NCI-H1092 (cell line): ENCODE results near the gene PTAFR.
A peak's percentile ranks its signal among the peaks of the same experiment; 100 is the strongest.

Source experiments
- DNase-seq: peaks from one replicate; lab custom pipeline; 2025; lab: John Stamatoyannopoulos, UW

Gene PTAFR

DNA sequence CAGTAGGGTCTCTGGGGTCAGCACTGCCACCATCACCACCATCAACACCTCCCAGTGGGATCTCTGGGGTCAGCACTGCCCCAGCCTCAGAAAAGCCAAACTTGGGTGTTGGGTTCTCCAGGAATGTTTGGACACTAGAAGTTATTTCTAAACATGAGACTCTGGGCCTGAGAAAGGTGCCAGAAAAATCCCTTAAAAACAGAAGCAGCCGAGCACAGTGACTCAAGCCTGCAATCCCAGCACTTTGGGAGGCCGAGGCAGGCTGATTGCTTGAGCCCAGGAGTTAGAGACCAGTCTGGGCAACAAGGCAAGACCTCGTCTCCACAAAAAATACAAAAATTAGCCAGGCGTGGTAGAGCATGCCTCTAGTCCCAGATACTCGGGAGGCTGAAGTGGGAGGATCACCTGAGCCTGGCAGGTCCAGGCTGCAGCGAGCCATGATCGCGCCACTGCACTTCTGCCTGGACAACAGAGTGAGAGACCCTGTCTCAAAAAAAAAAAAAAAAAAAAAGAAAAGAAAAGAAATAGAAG lies 470 bp downstream of the PTAFR start:
- no peak for DNase-seq

DNA sequence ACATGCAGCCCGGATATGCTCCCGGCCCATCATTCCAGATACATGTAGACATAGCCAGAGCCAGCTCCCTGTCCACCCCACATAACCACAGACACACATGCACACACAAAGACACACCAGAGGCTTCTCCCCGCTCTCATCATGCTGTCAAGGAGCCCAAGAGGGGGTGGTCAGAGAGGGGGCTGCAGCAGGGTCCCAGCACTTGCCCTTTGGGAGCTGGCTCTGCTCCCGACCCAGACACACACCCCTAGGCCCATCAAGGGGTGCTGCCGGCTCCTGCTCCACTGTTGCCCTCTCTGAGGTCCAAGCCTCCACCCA lies 2.6 kb downstream of the PTAFR start:
- DNase-seq = no peak

DNA sequence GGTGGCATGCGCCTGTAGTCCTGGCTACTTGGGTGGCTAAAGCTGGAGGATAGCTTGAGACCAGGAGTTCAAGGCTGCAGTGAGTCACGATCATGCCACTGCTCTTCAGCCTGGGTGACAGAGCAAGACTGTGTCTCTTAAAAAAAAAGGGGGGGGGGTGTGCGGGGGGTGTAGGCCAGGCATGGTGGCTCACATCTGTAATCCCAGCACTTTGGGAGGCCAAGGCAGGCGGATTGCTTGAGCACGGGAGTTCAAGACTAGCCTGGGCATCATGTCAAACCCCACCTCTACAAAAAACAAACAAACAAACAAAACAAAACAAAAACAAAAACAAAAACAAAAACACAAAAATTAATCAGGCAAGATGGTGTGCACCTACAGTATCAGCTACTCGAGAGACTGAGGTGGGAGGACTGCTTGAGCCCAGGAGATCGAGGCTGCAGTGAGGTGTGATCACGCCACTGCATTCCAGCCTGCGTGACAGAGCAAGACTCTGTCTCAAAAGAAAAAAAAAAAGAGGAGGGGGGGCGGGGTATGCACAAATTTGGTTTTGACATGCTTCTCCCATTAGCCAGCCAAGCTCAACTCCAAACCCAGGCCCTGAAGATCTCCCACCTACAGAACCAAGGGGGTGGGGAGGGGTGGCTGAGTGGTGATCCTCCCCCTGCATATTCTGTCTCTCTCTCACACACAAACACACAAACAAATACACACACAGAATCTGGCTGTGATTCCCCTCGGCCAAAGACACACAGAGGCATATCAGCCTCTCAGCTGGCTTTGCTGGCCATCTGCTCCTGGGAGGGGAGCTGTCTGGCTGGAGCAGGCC lies 3.1 kb downstream of the PTAFR start:
- no peak for DNase-seq

DNA sequence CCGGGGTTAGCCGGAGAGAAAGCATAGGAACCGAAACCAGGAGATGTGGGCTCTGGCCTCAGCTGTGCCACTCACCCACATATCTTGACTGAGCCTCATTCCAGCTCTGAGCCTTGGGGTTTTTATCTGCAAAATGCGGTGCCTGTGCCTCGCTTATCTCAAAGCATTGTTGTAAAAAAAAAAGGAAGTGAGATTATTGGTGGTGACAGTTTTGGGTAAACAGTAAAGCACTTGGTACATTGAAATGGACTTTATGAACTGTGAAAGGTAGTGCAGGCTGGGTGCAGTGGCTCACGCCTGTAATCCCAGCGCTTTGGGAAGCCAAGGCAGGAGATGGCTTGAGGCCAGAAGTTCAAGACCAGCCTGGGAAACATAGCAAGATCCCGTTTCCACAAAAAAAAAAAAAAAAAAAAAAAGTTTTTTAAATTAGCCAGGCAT lies 3.8 kb downstream of the PTAFR start:
- DNase-seq = no peak

DNA sequence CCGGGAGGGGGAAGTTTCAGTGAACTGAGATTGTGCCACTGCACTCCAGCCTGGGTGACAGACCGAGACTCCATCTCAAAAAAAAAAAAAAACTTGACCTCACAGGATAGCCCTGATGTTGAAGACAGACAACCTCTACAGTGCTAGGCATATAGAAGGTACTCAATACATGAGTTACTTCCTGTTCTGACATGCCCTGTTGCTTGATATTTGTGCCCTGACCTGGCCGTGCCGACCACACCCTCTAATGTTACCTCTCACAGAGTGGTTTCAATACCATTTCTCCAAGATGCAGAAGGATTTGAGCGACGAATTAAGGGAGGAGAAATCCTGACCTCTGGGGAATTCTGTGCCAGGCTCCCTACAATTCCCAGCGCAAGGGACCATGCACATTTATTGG lies 5.2 kb downstream of the PTAFR start:
- DNase-seq = no peak

DNA sequence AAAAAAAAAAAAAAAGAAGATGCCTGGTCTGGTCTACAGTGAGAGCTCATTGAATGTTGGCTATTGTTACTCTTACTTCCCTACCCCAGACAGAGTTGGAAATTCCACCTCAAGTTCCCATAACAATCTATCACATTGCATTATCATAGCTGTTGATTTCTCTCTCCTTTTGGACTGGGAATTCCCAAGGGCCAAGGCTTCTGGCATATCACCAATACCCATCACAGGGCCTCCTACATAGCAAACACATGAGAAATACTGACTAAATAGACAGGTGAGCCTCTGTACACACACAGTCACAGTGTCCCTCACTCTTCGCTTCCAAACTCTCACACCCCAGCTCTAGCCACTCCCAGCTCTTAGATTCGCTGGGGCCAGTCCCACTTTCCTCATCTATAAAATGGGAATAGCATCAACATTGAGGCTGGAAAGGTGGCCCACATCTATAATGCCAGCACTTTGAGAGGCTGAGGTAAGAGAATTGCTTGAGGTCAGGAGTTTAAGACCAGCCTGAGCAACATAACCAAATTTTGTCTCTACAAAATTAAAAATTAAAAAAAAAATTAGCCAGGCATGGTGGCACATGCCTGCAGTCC lies 6.4 kb downstream of the PTAFR start:
- DNase-seq = no peak

DNA sequence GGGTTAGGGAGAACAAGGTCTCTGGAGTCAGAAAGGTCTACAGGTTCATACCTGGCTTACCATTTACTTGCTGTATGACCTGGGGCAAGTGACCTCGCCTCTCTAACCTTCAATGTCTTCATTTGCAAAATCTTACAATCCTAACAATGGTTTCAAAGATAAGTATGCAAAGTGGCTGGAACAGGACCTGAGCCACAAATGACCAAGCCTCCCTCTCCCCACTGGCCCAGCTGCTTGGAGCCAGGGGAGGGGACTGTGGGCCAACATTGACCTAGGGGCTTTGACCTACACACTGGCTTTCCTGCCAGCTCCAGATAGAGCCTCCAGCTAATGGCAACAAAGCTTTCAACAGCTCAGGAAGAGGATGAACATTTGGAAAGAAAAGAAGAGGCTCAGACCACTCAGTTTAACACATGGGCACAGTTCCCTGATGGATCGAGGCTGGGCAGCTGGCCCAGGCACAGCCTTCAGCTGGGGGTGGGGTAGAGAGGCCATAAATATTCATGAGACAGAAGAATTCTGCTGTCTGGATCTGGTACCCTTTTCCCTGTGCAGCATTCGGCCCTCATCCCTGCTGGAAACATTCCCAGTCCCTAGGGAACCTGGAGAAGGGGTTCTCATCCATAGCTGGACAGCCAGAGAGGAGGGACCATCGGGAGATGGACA lies 12.9 kb downstream of the PTAFR start:
- DNase-seq = peak; percentile 19

DNA sequence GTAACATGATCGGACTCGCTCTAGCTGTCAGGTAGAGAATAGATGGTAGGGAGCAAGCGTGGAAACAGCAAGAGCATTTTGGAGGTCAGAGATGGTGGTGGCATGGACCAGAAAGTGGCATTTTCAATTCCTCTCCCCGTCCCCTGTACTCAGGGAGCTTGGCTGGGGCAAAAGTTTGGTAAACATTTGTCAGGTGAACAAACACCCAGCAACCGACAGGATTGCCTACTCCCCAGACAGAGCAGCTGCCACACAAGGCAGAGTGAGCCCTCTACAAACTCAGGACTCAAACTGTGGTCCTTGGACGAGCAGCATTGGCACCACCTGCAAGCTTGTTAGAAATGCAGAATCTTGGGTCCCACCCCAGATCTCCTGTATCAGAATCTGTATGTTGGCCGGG lies 14.3 kb downstream of the PTAFR start:
- DNase-seq = no peak

DNA sequence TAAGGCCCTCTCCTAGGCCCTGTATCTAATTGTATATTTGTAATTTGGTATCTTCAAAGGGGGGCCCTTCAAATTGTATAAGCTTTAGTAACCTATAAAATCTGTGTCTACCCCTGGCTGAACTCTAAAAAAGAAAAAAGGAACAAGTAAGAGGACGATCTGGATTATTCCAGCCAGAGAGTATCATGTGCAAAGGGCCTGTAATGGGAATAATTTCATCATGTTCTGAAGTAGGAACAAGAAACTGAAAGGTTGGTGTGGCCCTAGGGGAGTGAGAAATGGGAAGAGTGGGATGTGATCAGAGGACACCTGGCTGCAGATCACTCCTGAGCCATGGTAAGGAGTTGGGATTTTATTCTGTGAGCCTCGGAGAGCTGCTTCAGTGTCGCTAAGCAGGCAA lies 14.7 kb downstream of the PTAFR start:
- DNase-seq = no peak

DNA sequence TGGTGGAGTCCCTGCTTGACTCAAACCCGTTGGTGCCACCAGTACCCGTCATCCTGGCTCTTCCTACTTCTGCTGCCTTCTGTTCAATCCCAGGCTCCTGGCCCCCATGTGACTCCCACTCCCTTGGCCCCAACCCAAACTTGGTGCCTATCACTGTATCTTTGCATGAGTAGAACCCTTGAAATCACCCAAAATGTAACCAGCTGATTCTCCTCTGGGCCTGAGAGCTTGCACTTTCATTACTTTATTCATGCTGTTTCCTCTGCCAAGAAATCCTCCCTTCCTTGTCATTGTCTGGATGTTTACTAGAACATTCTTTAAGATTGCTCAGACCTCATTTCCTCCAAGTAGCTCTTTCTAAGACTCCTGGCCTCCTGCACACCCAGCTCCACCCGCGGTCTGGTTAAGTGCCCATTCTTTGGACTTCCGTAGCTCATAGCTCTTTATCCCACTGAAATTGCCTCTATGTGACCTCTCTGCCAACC lies 15.7 kb downstream of the PTAFR start:
- DNase-seq = no peak

DNA sequence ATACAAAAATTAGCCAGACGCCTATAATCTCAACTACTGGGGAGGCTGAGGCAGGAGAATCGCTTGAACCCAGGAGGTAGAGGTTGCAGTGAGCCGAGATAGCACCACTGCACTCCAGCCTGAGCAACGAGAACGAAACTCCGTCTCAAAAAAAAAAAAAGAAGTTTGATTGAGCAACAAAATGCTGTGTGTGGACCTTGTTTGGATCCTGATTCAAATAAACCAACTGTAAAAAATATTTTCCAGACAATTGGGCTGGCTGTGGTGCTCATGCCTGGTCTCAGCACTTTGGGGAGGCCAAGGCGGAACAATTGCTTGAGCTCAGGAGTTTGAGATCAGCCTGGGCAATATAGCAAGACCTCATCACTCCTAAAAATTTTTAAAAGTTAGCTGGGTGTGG lies 16.8 kb downstream of the PTAFR start:
- DNase-seq = no peak

DNA sequence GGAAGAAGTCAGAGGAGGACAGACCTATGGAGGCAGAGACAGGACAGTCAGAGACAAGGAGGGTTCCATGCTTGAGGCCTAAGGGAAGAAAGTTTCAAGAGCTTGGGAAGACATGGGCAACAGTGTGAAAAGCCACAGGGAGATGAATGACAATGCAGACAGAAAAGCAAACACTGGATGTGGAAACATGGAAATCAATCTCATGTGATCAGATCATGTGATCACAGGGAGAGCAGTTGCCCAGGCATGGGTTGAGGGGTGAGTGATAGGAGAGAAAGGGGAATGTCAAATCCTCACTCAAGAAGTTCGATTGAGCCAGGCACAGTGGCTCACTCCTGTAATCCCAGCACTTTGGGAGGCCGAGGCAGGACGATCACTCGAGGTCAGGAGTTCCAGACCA lies 17.2 kb downstream of the PTAFR start:
- DNase-seq = no peak

DNA sequence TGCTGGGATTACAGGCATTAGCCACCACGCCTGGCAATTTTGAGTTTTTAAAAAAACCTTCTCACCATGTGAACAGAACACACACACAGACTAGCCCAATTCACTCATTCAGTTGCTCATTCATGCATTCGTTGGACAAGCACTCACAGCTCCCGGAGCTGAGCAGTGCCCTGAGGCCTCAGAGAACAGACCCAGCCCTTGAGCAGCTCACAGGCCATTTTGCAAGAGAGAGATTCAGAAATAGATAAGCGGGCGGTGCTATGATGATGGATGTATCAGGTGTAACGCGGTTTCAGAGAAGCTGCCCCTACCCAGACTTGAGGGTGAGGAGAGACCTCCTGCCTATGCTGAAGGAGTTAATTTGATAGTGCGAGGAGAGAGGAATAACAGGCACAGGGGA lies 18.6 kb downstream of the PTAFR start:
- no peak for DNase-seq

DNA sequence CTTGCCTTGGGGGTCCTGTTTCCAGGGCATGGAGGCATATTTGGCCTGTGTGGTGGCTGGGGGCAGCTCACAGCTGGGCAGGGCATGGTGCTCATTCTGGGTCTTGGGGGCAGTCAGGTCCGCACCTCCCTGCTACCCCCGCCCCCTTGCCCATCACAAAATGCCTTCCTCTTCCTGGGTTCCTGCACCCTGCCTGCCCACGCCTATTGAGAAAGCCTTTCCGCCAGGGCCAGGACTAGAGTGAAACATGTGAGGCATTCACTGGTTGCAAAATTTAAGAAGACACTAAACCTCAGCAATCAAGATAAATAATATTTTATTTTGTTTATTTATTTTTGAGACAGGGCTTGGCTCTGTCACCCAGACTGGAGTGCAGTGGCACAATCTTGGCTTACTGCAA lies 19.7 kb downstream of the PTAFR start:
- DNase-seq = no peak

DNA sequence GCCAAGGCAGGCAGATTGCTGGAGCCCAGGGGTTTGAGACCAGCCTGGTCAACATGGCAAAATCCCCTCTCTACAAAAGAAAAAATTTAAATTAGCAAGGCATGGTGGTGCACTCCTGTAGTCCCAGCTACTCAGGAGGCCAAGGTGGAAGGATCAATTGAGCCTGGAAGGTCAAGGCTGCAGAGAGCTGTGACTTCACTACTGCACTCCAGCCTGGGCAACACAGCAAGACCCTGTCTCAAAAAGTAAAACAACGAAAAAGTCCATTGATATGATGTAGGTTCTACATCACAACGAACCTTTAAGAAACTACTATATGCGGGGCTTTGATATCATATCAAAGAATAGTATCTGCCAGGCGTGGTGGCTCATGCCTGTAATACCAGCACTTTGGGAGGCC lies 20.9 kb downstream of the PTAFR start:
- DNase-seq = no peak

DNA sequence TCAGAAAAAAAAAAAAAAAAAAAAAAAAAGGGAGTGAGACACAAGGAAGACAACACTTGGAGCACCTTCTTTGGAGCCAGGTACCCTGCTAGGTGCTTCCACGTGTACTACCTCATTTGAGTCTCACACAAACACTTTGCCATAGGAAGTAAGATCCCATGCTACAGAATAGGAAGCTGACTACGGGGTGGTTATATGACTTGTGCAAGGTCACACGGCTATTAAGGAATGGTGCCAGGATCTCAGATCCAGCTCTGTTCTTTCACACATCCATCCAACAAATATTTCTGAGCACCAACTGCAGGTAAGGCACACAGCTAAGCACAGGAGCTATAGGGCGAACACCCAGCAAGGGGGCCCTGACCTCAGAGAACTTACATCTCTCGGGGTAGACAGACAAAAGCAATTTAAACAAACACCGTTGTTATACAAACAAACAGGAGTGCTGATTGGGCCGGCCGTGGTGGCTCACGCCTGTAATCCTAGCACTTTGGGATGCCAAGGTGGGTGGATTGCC lies 22.4 kb downstream of the PTAFR start:
- DNase-seq = no peak

DNA sequence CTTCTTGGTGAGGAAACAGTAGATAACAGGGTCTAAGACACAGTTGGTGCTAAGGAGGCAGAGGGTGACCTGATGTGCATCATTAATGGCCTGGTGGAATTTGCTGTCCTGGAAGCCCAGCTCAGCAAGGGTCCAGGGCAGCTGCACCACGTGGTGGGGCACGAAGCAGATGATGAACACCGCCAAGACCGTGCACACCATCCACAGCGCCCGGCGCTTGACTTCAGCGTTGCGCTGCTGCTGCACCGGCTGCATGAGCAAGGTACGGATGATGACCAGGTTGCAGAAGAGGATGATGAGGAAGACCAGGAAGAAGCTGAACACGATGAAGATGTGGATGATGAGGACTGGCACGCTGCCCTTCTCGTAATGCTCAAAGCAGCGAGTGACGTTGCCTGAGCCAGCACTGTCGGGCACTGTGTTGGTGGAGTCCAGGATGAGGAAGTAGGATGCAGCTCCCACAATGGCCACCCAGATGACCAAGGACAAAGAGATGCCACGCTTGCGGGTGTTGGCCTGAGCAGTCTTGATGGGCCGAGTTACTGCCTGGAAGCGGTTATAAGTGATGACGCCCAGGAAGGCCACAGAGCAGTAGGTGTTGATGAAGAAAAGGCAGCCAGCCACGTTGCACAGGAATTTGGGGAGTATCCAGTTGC lies 26.2 kb downstream of the PTAFR start:
- DNase-seq = no peak

DNA sequence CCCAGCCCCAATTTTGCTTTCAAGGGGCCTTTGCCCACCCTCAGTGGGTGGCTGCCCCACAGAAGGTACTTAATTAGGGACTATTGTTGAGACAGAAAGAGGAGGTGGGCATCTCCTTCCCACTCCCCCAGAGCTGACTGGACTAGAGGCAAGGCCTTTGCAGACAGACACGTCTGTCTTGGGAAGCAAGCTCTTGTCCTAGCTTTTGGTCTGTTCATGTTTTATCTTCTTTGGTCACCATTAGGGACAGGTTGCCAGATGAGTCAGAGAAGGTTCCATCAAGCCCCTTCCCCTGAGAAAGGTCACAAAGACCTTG lies 27.7 kb downstream of the PTAFR start:
- no peak for DNase-seq

DNA sequence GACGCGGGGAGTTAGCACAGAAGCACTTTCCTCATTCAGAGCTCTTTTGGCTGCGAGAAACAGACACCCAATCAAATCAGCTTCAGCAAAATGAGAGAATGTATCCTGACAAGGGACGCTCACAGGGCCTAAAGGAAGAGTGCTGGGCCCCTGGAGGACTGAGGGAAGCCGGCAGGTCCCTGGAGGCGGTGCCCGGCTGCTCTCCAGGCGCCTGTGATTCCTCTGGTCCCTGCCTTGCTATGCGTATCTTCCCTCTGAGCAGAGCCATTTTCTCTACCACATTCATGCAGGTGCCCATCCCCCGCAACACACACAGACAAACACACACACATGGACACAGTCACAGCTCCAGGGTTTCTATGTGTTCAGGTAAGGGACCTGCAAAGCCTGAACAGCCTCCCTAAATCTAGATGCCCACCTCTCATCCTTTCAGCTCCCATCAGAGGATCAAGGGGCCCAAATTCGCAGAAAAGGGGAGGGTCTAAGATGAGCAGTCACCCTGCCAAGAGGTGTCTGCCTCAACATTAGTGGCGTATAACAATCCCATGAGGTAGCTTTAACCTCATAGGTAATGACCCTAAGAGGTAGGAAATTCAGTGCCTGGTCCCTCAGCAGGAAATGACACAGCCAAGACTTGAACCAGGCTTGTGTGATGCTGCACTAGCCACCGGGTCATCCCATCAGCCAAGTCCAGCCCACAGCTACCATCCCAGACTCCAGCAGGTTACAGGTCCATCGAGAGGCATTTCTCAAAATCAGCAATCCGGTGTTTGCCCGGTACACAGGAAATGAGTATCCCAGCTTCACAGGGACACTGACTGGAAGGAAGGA lies 29.0 kb downstream of the PTAFR start:
- no peak for DNase-seq

DNA sequence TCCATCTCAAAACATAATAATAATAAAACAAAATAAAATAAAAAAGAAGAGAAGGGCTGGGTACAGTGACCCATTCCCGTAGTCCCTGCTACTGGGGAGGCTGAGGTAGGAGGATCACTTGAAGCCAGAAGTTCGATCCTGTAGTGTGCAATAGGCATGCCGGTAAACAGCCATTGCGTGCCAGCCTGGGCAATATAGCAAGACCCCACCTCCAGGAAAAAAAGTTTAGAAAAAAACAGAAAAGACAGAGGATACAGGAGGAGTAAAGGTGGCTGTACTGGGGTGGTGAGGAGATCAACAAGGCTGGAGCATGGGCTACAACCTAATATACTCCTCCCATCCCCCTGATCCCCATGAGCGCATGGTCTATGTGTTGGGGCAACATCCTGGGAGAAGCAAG lies 30.8 kb downstream of the PTAFR start:
- no peak for DNase-seq
